ENCODE data around the gene RO60. TPM values are rescaled to one million over a fixed set of nuclear protein-coding genes. Genes with fewer than 3 reads are reported as not detected.

The RO60 gene
- total and polyA plus RNA-seq, 11 donors, result 5.9 to 67.7 (median 54.8) TPM

- ATAC-seq, result no peak
- no peaks in the 10 kb centered on the region for H3K27me3 ChIP-seq
- peaks cover 3 to 25% (median 13%) of the 10 kb centered on the region in 12 donors for H3K4me1 ChIP-seq
- H3K9me3 ChIP-seq, result no peaks in the 10 kb centered on the region
- intact Hi-C loops (cut with DNase I), result loop anchor here in 3 of 10 donors (5.0 to 10.0 kb wide), 3 partner anchors 48 to 298 kb away; partner anchors contain the start of genes RGS2 (in 2 of the 3), RO60 (in 1 of the 3) and UCHL5 (in 1 of the 3)
- TF ChIP-seq CTCF (IDR thresholded peaks at IDR 0.05) (no peak), POLR2A (IDR thresholded peaks at IDR 0.05) (no peak)
- no peak overlapping the region for H3K27ac ChIP-seq
- peaks cover 0 to 36% (median 32%) of the 10 kb centered on the region in 9 donors for H3K36me3 ChIP-seq
- H3K4me3 ChIP-seq, result no peak overlapping the region
- no peak for DNase-seq
- 86 to 91% (median 91%) methylated on average over 5 of the region's 5 CpGs for WGBS, 4 donors
Observed at GRCh38 chr1:193102662-193103061, 43.2 kb downstream of the RO60 start.

- no peak for ATAC-seq
- Histone ChIP-seq H3K36me3 (peaks cover 0 to 23% (median 19%) of the 10 kb centered on the region in 9 donors), H3K4me1 (peaks cover 3 to 25% (median 13%) of the 10 kb centered on the region in 12 donors), H3K27me3 (no peaks in the 10 kb centered on the region), H3K9me3 (no peaks in the 10 kb centered on the region), H3K27ac (peak overlapping the region; percentile 70 to 99 (median 92)), H3K4me3 (peak overlapping the region; percentile 78 to 96 (median 88))
- WGBS, 4 donors, result 31 to 38% (median 32%) methylated on average over 9 of the region's 9 CpGs
- intact Hi-C loops (cut with DNase I), result loop anchor here in 5 of 10 donors (2.0 to 10.0 kb wide), 6 partner anchors 17 to 299 kb away; partner anchors contain the start of genes CDC73 (in 2 of the 5), RGS2 (in 2 of the 5), RO60 (in 2 of the 5) and UCHL5 (in 2 of the 5)
- TF ChIP-seq CTCF (IDR thresholded peaks at IDR 0.05) (no peak), POLR2A (IDR thresholded peaks at IDR 0.05) (no peak)
- DNase-seq, result no peak
Observed at GRCh38 chr1:193103759-193104501, 44.5 kb downstream of the RO60 start.

DNA sequence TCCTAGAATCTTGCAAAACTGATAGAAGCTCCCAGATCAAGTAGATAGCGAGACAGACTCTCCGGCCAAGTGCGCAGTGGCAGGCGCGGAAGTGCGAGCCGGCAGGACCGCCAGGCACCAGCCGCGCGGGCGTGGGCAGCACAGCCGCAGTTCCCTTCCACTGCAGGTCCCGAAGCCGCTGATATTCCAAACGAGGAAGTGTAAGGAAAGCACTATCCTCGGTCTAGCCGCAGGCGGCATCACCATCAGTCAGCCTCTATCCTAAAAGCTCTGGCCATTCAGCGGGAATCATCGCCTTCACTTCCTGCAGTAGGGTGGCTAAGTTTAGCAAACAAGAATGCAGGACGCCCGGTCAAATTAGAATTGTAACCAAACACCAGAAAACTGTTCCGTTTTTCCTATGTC, 45.1 kb downstream of the RO60 start:
- ATAC-seq, result peak; percentile 20 to 65 (median 54)
- intact Hi-C loops (cut with DNase I), result loop anchor here in 5 of 10 donors (2.0 to 10.0 kb wide), 6 partner anchors 16 to 300 kb away; partner anchors contain the start of genes CDC73 (in 2 of the 5), RGS2 (in 2 of the 5), RO60 (in 2 of the 5) and UCHL5 (in 2 of the 5)
- Histone ChIP-seq H3K36me3 (peaks cover 0 to 18% (median 13%) of the 10 kb centered on the region in 9 donors), H3K27ac (peak overlapping the region; percentile 70 to 99 (median 92)), H3K27me3 (no peaks in the 10 kb centered on the region), H3K4me1 (peaks cover 3 to 25% (median 13%) of the 10 kb centered on the region in 12 donors), H3K9me3 (no peaks in the 10 kb centered on the region), H3K4me3 (peak overlapping the region; percentile 78 to 96 (median 88))
- TF ChIP-seq CTCF (IDR thresholded peaks at IDR 0.05) (peak in 1 of 12 donors; percentile 3), POLR2A (IDR thresholded peaks at IDR 0.05) (no peak)
- WGBS, 4 donors, result 0 to 1% (median 0%) methylated on average over 14 to 24 of the region's 24 CpGs
- DNase-seq, result peak; percentile 29 to 73 (median 56)
